Fibroblast of the aortic adventitia (primary cell): ENCODE results near the gene EML1. TPM values are rescaled to one million over a fixed set of nuclear protein-coding genes. Genes with fewer than 3 reads are reported as not detected.

Experiments used
- DNase-seq: peaks from one replicate; pipeline ENCODE4 v3.0.0-alpha.2; 2010; ENCODE audit warnings: low read depth
- H3K4me3 ChIP-seq: 2 replicates; pipeline ENCODE4 v1.5.1; 2011; ENCODE audit warnings: low read depth, mild to moderate bottlenecking, control low read depth, low read length, moderate library complexity
- total RNA-seq: library from RNA; depleted of rRNA; stranded (reverse); fragments of >200 nt; gene quantifications from 2 replicates; pipeline ENCODE4 v1.2.3, GENCODE V29; 2012; ENCODE audit warnings: low replicate concordance
- TF ChIP-seq, protein P1 (sequence below): IDR thresholded peaks from 2 replicates; pipeline ENCODE4 v1.5.1; 2011; ENCODE audit warnings: mild to moderate bottlenecking, low read length, control low read depth, inconsistent platforms; ENCODE audit not compliant: insufficient read depth

The EML1 gene
- total RNA-seq, 1 donor = 80.3 TPM

DNA sequence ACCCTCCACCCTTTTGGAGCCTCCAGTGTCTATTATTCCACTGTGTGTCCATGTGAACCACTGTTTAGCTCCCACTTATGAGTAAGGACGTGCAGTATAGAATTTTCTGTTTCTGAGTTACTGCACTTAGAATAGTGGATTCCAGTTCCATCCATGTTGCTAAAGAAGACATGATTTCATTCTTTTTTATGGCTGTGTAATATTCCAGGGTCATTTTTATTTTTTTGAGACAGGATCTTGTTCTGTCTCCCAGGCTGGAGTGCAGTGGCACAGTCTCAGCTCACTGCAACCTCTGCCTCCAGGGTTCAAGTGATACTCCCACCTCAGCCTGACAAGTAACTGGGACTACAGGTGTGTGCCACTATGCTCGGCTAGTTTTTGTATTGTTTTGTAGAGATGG, 31.6 kb downstream of the EML1 start:
- TF ChIP-seq, protein P1, sequence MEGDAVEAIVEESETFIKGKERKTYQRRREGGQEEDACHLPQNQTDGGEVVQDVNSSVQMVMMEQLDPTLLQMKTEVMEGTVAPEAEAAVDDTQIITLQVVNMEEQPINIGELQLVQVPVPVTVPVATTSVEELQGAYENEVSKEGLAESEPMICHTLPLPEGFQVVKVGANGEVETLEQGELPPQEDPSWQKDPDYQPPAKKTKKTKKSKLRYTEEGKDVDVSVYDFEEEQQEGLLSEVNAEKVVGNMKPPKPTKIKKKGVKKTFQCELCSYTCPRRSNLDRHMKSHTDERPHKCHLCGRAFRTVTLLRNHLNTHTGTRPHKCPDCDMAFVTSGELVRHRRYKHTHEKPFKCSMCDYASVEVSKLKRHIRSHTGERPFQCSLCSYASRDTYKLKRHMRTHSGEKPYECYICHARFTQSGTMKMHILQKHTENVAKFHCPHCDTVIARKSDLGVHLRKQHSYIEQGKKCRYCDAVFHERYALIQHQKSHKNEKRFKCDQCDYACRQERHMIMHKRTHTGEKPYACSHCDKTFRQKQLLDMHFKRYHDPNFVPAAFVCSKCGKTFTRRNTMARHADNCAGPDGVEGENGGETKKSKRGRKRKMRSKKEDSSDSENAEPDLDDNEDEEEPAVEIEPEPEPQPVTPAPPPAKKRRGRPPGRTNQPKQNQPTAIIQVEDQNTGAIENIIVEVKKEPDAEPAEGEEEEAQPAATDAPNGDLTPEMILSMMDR = no peak
- H3K4me3 ChIP-seq = no peak overlapping the region
- DNase-seq = no peak

DNA sequence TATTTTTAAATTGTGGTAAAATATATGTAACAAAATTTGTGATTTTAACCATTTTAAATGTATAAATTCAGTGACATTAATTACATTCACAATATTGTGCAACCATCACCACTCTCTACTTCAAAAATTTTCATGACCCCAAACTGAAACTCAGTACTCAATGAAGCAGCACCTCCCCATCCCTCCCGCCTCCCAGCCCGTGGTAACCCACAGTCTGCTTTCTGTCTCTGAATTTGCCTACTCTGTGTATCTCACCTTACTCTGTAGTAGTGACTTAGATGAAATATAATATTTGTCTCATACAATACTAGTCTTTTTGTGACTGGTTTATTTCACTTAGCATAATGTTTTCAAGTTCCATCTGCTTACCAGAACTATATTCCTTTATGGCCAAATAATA, 36.2 kb downstream of the EML1 start:
- H3K4me3 ChIP-seq = no peak overlapping the region
- TF ChIP-seq, protein P1 = no peak
- DNase-seq = no peak

DNA sequence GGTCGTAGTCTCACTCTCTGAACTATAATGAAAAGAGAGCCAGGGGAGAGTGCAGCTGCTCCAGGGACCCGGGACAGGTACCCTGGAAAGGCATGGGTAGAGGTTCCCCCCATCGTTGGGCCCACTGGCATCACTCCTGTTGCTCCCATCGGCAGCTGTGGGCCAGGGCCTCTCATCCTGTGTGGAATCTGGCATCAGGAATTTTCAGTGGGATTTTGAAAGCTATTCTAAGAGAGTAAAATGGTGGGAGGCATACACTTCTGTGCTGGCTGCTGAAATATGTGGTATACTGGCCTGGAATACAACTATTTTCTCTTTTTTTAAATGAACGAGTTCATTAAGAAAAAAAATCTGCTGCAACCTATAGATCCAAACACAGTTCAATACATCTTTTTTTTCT, 38.1 kb downstream of the EML1 start:
- H3K4me3 ChIP-seq = no peak overlapping the region
- TF ChIP-seq, protein P1 = no peak
- DNase-seq = no peak

DNA sequence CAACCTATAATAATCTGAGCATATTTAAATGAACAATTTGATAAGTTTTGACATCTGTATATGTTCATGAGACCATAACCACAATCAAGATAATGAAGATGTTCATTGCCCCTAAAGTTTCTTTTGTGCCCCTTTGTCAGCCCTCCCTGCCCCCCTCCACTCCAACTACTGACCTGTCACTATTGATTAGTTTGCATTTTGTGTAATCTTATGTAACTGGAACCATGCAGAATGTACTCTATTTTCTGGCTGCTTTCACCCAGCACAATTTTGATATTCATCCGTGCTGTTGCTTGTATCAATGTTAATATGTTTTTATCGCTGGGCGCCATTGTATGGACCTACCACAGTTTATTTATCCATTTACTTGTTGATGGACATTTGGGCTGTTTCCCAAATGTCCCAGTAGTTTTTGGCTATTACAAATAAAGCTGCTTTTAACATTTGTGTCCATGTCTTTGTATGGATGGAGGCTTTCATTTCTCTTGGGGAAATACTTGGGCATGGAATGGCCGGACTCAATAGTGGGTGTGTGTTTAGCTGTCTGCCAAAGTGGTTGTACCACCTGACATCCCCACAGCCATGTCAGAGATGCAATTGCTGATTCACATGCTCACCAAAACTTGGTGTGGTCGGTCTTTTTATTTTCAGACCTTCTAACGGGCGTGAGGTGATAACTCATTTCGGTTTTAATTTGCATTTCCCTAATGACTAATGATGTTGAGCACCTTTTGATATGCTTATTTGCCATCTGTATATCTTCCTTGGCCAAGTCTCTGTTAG, 38.9 kb downstream of the EML1 start:
- DNase-seq = no peak
- no peak overlapping the region for H3K4me3 ChIP-seq
- TF ChIP-seq, protein P1 = no peak

DNA sequence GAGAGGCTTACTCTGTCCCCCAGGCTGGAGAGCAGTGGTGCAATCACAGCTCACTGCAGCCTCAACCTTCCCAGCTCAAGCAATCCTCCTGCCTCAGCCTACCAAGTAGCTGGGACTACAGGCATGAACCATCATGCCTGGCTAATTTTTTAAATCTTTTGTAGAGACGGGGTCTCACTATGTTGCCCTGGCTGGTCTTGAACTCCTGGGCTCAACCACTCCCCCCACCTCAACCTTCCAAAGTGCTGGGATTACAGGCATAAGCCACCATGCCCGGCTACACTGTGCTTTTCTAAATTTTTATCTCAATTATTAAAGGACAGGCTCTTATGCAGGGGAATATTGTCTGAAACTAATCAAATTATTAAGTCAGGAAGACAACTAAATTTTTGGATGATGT, 44.6 kb downstream of the EML1 start:
- TF ChIP-seq, protein P1 = no peak
- no peak overlapping the region for H3K4me3 ChIP-seq
- no peak for DNase-seq

DNA sequence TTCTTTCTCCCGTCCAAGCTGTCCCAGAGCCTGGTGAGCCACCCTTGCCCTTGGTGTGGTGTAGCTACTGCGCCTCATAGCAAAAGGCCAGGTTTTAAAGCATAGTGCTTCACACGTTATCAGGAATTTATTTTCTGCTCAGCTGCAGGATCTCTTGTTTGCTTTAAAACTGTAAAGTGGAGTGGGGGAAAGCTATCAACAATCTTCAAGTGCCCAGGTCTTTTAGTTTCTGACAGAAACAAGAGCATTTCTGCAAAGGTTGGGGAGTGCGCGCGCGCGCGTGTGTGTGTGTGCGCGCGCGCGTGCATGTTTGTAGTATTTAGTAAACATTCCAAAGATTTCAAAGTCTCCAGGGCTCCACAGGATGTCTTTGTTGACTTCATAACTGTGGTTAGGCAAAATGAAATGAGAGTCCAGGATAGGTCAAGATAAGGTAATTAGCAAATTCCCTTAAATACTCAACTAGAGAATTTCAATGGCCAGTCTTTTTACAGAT, 45.5 kb downstream of the EML1 start:
- TF ChIP-seq, protein P1 = no peak
- peak; percentile 35 for DNase-seq
- H3K4me3 ChIP-seq = no peak overlapping the region
